WTC11 (cell line): ENCODE results near the gene ZNF326. TPM values are rescaled to one million over a fixed set of nuclear protein-coding genes. Genes with fewer than 3 reads are reported as not detected.

Experiments used
- ATAC-seq: fragments of 200-7000 bp; cut with Tn5 transposase; 2 replicates; pipeline ENCODE4 v1.10.0; 2021; ENCODE audit warnings: mild to moderate bottlenecking, moderate library complexity
- CTCF ChIA-PET: fragments of 300-600 bp; sonication (Branson Sonifier 250); formaldehyde crosslinking; loops from one replicate; lab custom pipeline; 2021; ENCODE audit warnings: antibody characterized with exemption; lab: Charles Lee
- POLR2A ChIA-PET: fragments of 350-600 bp; sonication (Branson Sonifier 250); formaldehyde crosslinking; loops from one replicate; lab custom pipeline; 2021; ENCODE audit warnings: antibody characterized with exemption; lab: Charles Lee
- DNase-seq: peaks from one replicate; pipeline ENCODE4 v3.0.0; 2021; ENCODE audit warnings: low spot score
- H3K27ac Mint-ChIP-seq: 2 replicates; pipeline ENCODE4 v1.8.0; 2021; ENCODE audit warnings: mixed read lengths
- H3K27me3 Mint-ChIP-seq: 2 replicates; pipeline ENCODE4 v1.8.0; 2021; ENCODE audit warnings: low read depth, mild to moderate bottlenecking, moderate library complexity, mixed read lengths
- H3K36me3 Mint-ChIP-seq: 2 replicates; pipeline ENCODE4 v1.8.0; 2021; ENCODE audit warnings: mixed read lengths
- H3K4me1 Mint-ChIP-seq: 2 replicates; pipeline ENCODE4 v1.8.0; 2022; ENCODE audit warnings: mixed read lengths
- H3K4me3 Mint-ChIP-seq: 2 replicates; pipeline ENCODE4 v1.8.0; 2021; ENCODE audit warnings: mild to moderate bottlenecking, moderate library complexity, mixed read lengths
- H3K9me3 Mint-ChIP-seq: 2 replicates; pipeline ENCODE4 v1.8.0; 2021; ENCODE audit warnings: mixed read lengths
- ATF1 ChIP-seq: sonication (generic); formaldehyde crosslinking; IDR thresholded peaks from 2 replicates; pipeline ENCODE4 v1.8.1; 2023; ENCODE audit warnings: mild to moderate bottlenecking, moderate library complexity, missing genetic modification reagents
- CREB1 ChIP-seq: sonication (generic); formaldehyde crosslinking; IDR thresholded peaks from 2 replicates; pipeline ENCODE4 v1.8.0; 2023; ENCODE audit warnings: mild to moderate bottlenecking, missing genetic modification reagents
- FOXP1 ChIP-seq: sonication (generic); formaldehyde crosslinking; IDR thresholded peaks from 2 replicates; pipeline ENCODE4 v1.8.0; 2022; ENCODE audit warnings: missing genetic modification reagents, mild to moderate bottlenecking, moderate library complexity, borderline replicate concordance
- GABPB1 ChIP-seq: sonication (generic); formaldehyde crosslinking; IDR thresholded peaks from 2 replicates; pipeline ENCODE4 v1.8.1; 2023; ENCODE audit warnings: mild to moderate bottlenecking, missing genetic modification reagents
- GRHL2 ChIP-seq: fragments of 250-450 bp; sonication (Bioruptor Pico); IDR thresholded peaks from 2 replicates; pipeline ENCODE4 v1.8.0; 2022; ENCODE audit warnings: mild to moderate bottlenecking, moderate library complexity; ENCODE audit not compliant: insufficient replicate concordance, severe bottlenecking
- NFE2L1 ChIP-seq: sonication (generic); formaldehyde crosslinking; IDR thresholded peaks from 2 replicates; pipeline ENCODE4 v1.8.1; 2023; ENCODE audit warnings: missing genetic modification reagents
- NFYB ChIP-seq: sonication (generic); formaldehyde crosslinking; conservative IDR thresholded peaks from 2 replicates; pipeline ENCODE4 v1.8.0; 2022; ENCODE audit warnings: low read depth, missing genetic modification reagents
- SOX15 ChIP-seq: fragments of 250-450 bp; sonication (Bioruptor Pico); IDR thresholded peaks from 2 replicates; pipeline ENCODE4 v1.9.0; 2021; ENCODE audit warnings: mild to moderate bottlenecking
- TEAD1 ChIP-seq: sonication (generic); formaldehyde crosslinking; IDR thresholded peaks from 2 replicates; pipeline ENCODE4 v1.8.0; 2022; ENCODE audit warnings: mild to moderate bottlenecking, missing genetic modification reagents
- total RNA-seq: library from RNA; stranded (reverse); gene quantifications from 3 replicates; pipeline ENCODE4 v1.2.3, GENCODE V29; 2021
- TF ChIP-seq, protein P1 (sequence below): sonication (generic); formaldehyde crosslinking; IDR thresholded peaks from 2 replicates; pipeline ENCODE4 v1.8.0; 2022; ENCODE audit warnings: mild to moderate bottlenecking, missing genetic modification reagents
- TF ChIP-seq, protein P2 (sequence below): sonication (generic); formaldehyde crosslinking; IDR thresholded peaks from 2 replicates; pipeline ENCODE4 v1.8.1; 2023; ENCODE audit warnings: mild to moderate bottlenecking, missing genetic modification reagents
- TF ChIP-seq, protein P3 (sequence below): sonication (generic); formaldehyde crosslinking; IDR thresholded peaks from 2 replicates; pipeline ENCODE4 v1.8.1; 2023; ENCODE audit warnings: mild to moderate bottlenecking, missing genetic modification reagents, moderate library complexity
- TF ChIP-seq, protein P4 (sequence below): sonication (generic); formaldehyde crosslinking; IDR thresholded peaks from 2 replicates; pipeline ENCODE4 v1.8.1; 2022; ENCODE audit warnings: mild to moderate bottlenecking, missing genetic modification reagents, moderate library complexity, borderline replicate concordance
- TF ChIP-seq, protein P5 (sequence below): fragments of 250-450 bp; sonication (Bioruptor Pico); IDR thresholded peaks from 2 replicates; pipeline ENCODE4 v1.9.0; 2021; ENCODE audit warnings: mild to moderate bottlenecking

Gene ZNF326
- total RNA-seq, 1 experiment from 2014 or later: 32.7 TPM

DNA sequence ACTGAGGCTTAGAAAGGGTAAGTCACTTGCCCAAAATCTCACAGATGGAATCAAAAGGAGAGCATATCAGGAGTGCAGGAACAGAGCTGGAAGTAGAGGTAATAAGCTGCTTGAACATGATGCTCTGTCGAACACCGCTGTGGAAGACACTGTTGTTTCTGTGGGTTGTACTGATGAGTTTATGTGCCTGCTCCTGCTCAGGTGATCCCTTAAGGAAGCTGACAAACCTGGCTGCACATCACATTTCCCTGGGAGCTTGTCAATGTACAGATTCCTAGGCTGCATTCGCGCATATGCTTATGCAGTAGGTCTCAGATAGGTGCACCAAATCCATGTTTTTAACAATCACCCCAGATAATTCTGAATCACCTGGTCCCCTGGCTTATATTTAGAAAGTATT is 79.7 kb downstream of the ZNF326 start:
- ChIA-PET CTCF (no interaction called here), POLR2A (no interaction called here)
- no peaks in the 10 kb centered on the region for H3K36me3 Mint-ChIP-seq
- ATAC-seq (no peak), DNase-seq (no peak)
- H3K4me1 Mint-ChIP-seq: peaks cover 11% of the 10 kb centered on the region
- TF ChIP-seq ATF1 (no peak), FOXP1 (CRISPR knock-in tag) (no peak), CREB1 (no peak), SOX15 (no peak)
- TF ChIP-seq, protein P1, sequence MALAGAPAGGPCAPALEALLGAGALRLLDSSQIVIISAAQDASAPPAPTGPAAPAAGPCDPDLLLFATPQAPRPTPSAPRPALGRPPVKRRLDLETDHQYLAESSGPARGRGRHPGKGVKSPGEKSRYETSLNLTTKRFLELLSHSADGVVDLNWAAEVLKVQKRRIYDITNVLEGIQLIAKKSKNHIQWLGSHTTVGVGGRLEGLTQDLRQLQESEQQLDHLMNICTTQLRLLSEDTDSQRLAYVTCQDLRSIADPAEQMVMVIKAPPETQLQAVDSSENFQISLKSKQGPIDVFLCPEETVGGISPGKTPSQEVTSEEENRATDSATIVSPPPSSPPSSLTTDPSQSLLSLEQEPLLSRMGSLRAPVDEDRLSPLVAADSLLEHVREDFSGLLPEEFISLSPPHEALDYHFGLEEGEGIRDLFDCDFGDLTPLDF: no peak
- TF ChIP-seq, protein P2, sequence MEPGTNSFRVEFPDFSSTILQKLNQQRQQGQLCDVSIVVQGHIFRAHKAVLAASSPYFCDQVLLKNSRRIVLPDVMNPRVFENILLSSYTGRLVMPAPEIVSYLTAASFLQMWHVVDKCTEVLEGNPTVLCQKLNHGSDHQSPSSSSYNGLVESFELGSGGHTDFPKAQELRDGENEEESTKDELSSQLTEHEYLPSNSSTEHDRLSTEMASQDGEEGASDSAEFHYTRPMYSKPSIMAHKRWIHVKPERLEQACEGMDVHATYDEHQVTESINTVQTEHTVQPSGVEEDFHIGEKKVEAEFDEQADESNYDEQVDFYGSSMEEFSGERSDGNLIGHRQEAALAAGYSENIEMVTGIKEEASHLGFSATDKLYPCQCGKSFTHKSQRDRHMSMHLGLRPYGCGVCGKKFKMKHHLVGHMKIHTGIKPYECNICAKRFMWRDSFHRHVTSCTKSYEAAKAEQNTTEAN: no peak
- TF ChIP-seq, protein P3, sequence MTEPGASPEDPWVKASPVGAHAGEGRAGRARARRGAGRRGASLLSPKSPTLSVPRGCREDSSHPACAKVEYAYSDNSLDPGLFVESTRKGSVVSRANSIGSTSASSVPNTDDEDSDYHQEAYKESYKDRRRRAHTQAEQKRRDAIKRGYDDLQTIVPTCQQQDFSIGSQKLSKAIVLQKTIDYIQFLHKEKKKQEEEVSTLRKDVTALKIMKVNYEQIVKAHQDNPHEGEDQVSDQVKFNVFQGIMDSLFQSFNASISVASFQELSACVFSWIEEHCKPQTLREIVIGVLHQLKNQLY (CRISPR knock-in tag): no peak
- no peaks in the 10 kb centered on the region for H3K9me3 Mint-ChIP-seq
- H3K27me3 Mint-ChIP-seq: no peaks in the 10 kb centered on the region
- no peak overlapping the region for H3K27ac Mint-ChIP-seq
- no peak overlapping the region for H3K4me3 Mint-ChIP-seq

DNA sequence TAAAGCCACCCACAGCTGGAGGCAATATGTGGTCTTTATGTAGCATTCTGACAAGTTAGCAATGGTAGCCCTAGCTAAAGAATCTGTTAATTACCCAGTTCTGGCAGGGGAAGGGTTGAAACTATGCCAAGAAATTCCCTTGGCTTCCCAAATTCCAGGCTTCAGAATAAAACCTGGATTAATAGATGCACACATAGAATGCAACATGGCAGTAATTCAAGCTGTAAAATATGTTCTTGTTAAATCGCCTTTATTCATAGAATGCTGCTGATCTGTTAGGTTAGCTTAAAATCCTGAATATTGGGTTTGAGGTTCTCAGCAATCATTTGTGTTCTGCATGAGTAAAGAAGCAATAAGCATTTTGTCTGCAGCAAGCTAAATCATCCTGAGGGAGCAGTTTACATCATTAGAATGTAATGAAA is 80.1 kb downstream of the ZNF326 start:
- CTCF ChIA-PET: no interaction called here
- POLR2A ChIA-PET: no interaction called here
- no peaks in the 10 kb centered on the region for H3K36me3 Mint-ChIP-seq
- no peak overlapping the region for H3K4me3 Mint-ChIP-seq
- no peak for TF ChIP-seq NFYB (CRISPR knock-in tag)
- TF ChIP-seq, protein P4, sequence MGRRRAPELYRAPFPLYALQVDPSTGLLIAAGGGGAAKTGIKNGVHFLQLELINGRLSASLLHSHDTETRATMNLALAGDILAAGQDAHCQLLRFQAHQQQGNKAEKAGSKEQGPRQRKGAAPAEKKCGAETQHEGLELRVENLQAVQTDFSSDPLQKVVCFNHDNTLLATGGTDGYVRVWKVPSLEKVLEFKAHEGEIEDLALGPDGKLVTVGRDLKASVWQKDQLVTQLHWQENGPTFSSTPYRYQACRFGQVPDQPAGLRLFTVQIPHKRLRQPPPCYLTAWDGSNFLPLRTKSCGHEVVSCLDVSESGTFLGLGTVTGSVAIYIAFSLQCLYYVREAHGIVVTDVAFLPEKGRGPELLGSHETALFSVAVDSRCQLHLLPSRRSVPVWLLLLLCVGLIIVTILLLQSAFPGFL (CRISPR knock-in tag): no peak
- TF ChIP-seq GABPB1 (CRISPR knock-in tag): no peak
- no peak for TF ChIP-seq TEAD1 (CRISPR knock-in tag)
- TF ChIP-seq, protein P1: no peak
- TF ChIP-seq, protein P5, sequence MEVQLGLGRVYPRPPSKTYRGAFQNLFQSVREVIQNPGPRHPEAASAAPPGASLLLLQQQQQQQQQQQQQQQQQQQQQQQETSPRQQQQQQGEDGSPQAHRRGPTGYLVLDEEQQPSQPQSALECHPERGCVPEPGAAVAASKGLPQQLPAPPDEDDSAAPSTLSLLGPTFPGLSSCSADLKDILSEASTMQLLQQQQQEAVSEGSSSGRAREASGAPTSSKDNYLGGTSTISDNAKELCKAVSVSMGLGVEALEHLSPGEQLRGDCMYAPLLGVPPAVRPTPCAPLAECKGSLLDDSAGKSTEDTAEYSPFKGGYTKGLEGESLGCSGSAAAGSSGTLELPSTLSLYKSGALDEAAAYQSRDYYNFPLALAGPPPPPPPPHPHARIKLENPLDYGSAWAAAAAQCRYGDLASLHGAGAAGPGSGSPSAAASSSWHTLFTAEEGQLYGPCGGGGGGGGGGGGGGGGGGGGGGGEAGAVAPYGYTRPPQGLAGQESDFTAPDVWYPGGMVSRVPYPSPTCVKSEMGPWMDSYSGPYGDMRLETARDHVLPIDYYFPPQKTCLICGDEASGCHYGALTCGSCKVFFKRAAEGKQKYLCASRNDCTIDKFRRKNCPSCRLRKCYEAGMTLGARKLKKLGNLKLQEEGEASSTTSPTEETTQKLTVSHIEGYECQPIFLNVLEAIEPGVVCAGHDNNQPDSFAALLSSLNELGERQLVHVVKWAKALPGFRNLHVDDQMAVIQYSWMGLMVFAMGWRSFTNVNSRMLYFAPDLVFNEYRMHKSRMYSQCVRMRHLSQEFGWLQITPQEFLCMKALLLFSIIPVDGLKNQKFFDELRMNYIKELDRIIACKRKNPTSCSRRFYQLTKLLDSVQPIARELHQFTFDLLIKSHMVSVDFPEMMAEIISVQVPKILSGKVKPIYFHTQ: no peak
- no peak overlapping the region for H3K27ac Mint-ChIP-seq
- H3K9me3 Mint-ChIP-seq: no peaks in the 10 kb centered on the region
- no peaks in the 10 kb centered on the region for H3K27me3 Mint-ChIP-seq
- ATAC-seq (no peak; the same call in 1 of the 2 replicates), DNase-seq (no peak)
- peaks cover 11% of the 10 kb centered on the region for H3K4me1 Mint-ChIP-seq

DNA sequence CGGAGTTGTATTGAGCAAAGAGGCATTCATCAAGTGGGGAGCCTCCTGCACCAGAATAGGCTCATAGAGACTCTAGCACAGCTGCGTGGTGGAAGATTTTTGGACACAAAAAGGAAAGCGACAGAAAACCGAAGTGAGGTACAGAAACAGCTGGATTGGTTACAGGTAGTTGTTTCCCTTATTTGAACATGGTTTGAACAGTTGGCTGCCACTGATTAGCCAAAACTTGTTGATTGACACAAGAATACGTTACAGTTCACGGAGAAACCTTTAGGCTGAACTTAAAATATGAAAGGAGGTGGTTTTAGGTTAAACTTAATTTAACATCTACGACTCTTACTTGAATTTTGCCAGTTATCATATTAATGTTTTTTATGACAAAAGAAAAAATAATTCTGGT is 89.1 kb downstream of the ZNF326 start:
- H3K27me3 Mint-ChIP-seq: no peaks in the 10 kb centered on the region
- DNase-seq (no peak), ATAC-seq (no peak)
- no peak overlapping the region for H3K4me3 Mint-ChIP-seq
- no peak overlapping the region for H3K27ac Mint-ChIP-seq
- H3K9me3 Mint-ChIP-seq: no peaks in the 10 kb centered on the region
- no peaks in the 10 kb centered on the region for H3K36me3 Mint-ChIP-seq
- no peak for TF ChIP-seq NFE2L1 (CRISPR knock-in tag)
- TF ChIP-seq GRHL2 (CRISPR knock-in tag): no peak
- TF ChIP-seq, all 79 proteins: peak for 0
- ChIA-PET POLR2A (no interaction called here), CTCF (no interaction called here)
- H3K4me1 Mint-ChIP-seq: no peaks in the 10 kb centered on the region

Other genes starting within 250 kb of the ZNF326 start
- gene LRRC8D, start 174.1 kb upstream of the ZNF326 start, total RNA-seq: 42.6 to 45.4 TPM (median 42.8 TPM) in 3 replicates